Activated CD4-positive, CD25-positive, alpha-beta regulatory T cell treated with anti-CD3 and anti-CD28 coated beads, Interleukin-2, amount 50 U/mL, for 24 hours (primary cell): ENCODE measurements around the gene TBC1D24.

Experiments
- ATAC-seq, 2 donors: fragments of 150-1000 bp; cut with Tn5 transposase; one replicate each; pipeline ENCODE4 v1.10.0; 2021; ENCODE audit warnings: mild to moderate bottlenecking in 1 of 2, moderate library complexity in 1 of 2

TBC1D24 gene

DNA sequence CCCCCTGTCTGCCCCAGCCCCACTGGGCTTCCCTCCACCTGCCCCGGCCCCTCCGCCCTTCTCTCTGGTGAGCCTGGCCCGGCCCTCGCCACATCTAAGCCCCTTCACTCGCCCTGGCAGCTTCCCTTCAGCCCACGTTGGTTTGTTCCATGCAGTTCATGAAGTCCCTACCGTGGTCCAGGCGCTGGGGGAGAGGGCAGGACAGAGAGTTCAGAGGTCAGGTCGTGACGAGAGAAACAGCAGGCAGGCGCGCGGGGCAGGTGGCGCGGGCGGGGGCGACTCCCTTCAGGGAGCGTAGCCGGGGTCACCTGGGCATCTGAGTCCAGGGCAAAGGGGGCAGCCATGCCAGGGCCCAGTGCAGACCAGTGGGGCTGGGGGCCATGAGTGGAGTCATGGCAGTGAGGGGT lies 23.9 kb upstream of the TBC1D24 start:
- ATAC-seq, result no peak

DNA sequence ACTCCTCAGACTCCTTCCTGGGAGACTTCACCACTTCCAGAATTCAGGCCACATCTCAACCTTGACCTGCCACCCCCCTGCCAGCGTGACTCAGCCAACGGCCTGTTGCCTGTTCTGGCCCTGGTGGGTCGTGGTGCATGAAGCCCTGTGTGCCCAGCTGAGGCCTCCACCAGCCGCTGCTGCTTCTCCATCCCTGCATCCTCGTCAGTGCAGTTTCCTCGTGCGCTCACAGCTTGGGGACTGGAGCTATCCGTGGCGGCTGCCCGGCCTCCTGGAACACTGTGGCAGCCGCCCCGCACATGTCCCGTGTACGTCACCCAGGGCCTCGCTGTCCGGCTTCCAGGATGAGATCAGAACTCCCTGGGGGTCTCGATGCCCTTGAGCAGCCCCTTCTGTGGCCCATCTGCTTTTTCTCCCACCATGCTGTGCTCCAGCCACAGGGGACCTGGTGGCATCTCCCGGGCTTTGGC lies 23.0 kb upstream of the TBC1D24 start:
- no peak for ATAC-seq

DNA sequence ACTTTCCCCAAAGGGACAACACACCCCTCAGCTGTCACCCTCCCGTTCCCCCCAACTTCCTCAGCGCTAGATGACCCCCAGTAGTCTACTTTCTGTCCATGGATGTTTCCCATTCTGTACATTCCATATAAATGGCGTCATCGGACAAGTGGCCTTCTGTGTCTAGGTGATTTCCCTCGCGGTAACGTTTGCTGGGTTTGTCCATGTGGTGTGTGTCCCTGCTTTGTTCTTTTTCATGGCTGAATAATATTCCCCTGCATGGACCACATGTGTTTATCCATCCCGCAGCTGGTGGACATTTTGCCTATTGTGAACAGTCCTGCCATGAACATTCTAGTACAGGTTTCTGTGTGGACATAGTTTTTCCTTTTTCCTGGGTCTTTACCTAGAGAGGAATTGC lies 22.3 kb upstream of the TBC1D24 start:
- ATAC-seq, result no peak

DNA sequence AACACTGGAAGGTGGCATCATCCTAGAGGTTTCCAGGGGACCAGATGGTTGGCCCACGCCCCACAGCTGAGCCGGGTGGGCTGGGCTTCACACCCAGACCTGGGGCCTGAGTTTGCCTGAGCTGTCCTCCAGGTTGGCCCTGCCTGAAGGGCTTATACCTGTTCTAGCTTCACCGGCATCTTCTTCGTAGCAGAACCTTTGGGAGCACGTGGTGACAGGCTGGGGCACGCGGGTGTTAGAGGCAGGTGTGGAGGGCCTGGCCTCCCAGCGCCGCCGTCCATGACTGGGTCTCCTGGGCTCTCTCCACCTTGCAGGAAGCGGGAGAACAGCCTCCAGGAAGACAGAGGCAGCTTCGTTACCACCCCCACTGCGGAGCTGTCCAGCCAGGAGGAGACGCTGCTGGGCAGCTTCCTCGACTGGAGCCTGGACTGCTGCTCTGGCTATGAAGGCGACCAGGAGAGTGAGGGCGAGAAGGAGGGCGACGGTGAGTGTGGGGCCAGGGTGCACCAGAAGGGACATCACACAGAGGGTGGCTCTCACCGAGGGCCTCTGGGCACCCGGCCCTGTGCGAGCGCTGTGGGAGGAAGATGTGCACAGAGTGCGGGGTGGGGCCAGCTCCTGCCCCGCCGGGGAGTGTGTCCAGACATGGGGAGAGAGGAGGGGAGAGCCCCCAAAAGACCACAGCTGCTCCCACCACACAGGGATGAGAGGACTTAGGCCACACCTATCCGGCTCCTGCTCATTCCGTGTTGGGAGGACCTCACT lies 19.7 kb upstream of the TBC1D24 start:
- ATAC-seq, result no peak

DNA sequence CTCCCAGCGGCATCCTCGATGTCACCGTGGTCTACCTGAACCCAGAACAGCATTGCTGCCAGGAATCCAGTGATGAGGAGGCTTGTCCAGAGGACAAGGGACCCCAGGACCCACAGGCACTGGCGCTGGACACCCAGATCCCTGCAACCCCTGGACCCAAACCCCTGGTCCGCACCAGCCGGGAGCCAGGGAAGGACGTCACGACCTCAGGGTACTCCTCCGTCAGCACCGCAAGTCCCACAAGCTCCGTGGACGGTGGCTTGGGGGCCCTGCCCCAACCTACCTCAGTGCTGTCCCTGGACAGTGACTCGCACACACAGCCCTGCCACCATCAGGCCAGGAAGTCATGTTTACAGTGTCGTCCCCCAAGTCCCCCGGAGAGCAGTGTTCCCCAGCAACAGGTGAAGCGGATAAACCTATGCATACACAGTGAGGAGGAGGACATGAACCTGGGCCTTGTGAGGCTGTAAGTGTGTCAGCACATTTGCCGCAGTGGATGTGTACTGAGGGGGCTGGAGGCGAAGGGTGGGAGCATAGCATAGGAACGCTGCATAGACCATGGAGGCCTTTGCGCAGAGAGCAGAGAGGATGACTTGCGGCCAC lies 18.3 kb upstream of the TBC1D24 start:
- ATAC-seq, result no peak

DNA sequence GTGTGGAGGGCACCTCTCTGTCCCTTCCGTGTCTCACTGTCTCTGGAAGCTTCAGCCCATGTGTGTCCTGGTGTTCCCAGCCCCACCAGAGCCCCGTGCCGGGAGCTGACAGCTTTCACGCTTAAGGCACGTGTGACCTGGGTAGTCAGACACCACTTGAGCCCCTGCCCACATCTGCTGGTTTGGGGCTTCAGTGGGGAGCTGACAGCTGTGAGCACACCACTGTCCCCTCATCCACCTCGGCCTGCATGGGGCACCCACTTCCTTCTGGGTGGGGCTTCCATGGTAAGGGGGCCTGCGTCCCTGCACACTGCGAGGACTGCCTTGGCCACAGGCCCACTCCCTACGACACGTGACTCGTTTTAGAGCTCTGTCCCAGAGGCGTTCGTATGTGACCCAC lies 17.7 kb upstream of the TBC1D24 start:
- no peak for ATAC-seq

DNA sequence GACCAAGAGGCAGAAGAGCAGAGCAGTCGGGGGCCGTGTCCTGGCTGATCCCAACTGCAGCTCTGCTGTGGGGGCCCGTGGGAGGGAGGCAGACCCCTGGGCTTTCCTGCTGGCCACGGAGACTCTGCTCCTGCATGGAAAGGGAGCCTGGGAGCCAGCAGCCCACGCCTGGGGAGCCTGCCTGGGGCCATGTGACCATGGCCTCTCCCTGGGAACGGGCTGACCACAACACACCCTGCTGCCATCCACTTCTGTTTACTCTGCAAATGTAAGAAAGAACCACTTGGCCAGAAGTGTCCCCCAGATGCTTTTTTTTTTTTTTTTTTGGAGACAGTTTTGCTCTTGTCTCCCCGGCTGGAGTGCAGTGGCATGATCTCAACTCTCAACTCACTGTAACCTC lies 17.0 kb upstream of the TBC1D24 start:
- ATAC-seq, result no peak

DNA sequence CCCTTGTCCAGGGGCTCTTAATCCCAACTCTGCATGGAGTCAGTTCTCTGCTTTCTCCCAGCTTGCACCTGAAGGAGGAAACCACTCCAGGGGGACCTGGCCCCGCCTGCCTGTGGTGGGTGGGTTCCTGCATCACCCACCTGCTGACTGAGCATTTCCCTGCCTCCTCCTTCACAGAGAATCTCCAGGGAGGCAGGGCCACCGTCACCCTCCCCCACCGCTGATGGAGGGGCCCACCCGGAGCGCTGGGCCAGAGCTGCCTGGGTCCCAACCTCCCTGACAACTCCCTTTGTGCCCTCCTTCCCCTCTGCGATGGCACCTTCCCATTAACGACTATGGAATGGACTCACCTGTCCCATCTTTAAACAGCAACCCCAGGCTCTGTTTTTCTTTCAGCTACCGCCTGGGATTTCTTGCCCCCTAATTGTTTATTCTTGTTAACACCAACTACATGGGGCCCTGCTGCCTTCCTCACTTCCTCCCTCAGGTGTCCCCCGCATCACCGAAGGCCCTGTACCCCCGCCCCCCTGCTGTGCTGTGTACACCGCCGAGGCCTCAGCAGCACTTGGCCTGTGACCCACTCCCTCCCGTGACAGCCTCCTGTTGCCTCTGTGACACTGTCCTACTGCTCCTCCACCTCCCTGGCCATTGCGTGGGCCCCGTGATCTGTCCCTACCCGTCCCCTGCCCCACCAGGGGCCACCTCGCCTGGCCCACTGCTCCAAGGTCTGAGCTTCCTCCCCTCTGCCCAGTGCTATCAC lies 15.9 kb upstream of the TBC1D24 start:
- no peak for ATAC-seq

DNA sequence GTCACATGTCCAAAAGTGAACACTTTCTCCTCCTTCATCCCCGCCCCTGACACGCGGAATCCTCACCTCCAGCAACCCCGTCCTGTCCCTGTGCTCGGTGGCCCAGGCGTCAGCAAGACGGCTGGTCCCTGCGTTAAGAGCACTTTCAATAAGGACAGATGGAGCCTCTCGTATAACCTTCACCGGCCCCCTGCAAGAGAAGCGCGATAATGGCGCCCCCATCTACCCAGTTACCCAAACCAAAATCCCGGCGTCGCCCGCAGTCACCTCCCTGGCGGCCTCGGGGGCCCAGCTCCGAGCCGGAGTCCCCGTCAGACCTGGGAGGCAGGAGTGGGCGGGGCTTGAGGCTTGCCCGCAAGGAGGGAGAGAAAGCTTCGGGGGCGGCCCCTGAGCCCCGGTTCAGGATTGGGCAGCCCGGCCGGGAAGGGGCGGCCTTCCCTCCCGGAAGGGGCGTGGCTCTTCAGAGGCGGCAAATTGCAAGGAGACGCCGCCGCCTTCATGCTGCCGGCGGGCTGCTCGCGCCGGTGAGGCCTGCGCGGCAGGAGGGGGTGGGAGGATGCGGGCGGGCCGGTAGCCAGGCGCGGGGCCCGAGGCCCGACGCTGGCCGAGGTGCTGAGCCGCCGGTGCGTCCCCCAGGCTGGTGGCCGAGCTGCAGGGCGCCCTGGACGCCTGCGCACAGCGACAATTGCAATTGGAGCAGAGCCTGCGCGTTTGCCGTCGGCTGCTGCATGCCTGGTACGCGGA lies 15.1 kb upstream of the TBC1D24 start, which contains the start of gene TEDC2:
Gene TEDC2, plus strand, starts transcription at position 463 of the 744 bp plus-strand sequence. Its CDS starts 36 bp downstream, at position 499.
- ATAC-seq, result peak; percentile 95 to 98

DNA sequence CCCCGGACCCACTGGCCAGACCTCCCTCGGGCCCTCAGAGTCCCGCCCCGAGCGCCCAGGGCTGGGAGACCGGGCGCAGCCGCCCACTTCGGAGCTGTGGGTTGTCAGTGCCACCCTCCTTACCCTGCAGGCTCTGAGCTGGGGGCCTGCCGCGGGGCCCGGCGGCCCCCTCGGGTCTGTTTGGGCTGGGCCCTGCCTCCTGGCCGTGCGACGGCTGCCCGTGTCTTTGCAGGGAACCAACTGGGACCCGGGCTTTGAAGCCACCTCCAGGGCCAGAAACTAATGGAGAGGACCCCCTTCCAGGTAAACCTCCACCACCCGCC lies 14.6 kb upstream of the TBC1D24 start:
- no peak for ATAC-seq

DNA sequence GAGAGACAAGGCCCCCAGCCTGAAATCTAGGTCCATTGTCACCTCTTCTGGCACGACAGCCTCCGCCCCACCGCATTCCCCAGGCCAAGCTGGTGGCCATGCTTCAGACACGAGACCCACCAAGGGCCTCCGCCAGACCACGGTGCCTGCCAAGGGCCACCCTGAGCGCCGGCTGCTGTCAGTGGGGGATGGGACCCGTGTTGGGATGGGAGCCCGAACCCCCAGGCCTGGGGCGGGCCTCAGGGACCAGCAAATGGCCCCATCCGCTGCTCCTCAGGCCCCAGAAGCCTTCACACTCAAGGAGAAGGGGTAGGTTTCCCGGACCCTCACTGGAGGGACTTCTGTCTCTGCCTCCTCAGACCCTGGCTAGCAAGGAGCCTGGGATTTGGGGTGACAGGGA lies 14.0 kb upstream of the TBC1D24 start:
- no peak for ATAC-seq

DNA sequence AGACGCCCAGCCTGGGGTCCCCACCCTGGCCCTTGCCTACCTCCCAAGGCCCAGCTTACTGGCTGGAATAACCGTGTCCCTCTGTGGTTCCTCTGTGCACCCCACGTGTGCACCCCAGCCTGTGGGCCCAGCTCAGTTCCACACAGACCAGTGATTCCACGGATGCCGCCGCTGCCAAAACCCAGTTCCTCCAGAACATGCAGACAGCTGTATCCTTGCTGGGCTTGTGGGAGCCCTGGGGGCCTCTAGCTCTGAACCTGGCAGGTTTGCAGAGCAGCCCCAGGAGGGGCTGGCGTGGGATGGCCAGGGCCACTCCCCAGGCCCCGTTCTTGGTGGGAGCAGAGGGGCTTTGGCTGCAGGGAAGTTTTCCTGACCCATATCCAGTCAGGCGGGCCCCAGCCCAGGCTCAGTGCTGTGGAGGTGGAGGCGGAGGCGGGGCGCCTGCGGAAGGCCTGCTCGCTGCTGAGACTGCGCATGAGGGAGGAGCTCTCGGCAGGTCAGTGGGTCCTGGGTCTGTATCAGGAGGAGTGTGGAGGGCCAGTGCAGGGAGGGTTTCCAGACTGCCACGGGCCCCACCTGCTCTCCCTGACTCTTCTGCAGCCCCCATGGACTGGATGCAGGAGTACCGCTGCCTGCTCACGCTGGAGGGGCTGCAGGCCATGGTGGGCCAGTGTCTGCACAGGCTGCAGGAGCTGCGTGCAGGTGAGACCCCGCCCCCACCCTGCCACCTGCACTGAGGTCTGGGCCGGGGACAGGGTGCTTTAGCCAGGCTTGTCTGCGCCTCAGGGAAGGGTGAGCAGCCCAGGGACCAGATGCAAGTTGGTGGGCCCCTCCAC lies 12.7 kb upstream of the TBC1D24 start:
- ATAC-seq, result no peak

DNA sequence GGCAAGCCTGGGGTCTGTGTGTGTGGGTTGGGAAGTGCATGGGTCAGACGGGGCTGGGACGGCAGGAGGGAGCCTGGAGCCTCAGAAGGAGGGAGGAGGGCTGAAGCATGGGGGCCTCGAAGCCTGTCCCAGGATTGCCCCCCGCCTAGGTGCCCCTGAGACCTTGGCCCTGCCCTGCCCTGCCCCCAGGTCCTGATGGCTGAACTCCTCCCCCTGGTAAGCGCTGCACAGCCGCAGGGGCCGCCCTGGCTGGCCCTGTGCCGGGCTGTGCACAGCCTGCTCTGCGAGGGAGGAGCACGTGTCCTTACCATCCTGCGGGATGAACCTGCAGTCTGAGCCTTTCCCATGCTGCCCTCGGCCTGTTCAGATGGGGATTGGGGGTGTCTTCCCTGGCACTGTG lies 10.6 kb upstream of the TBC1D24 start:
- ATAC-seq, result no peak

DNA sequence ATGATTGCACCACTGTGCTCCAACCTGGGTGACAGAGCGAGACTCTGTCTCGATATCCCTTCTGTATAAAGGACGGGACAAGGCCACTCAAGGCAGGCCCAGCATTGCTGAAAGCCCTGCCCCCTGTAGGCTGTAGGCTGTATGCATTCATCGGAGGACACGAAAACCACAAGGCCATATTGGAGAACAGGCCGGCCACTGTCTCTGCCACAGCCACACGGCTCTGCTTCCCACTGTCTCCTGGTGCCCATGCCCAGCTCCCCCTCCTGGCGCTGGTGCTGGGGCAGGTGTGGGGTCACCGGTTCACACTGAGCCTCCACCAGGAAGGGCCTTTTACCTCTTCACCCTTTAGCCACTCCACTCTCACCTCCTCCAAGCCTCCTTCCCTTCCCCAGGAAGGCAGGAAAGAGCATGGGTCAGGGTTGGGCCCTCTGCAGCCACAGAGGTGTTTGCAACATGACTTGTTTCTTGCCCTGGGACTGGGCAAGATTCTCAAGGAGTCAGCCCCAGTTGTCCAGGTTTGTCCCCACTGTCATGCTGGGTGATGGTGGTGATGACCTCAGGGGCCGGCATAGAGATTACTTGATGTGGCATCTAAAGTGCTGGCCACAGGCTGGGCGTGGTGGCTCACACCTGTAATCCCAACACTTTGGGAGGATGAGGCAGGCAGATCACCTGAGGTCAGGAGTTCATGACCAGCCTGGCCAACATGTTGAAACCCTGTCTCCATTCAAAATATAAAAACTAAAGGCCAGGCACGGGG lies 9.1 kb upstream of the TBC1D24 start:
- ATAC-seq, result no peak

DNA sequence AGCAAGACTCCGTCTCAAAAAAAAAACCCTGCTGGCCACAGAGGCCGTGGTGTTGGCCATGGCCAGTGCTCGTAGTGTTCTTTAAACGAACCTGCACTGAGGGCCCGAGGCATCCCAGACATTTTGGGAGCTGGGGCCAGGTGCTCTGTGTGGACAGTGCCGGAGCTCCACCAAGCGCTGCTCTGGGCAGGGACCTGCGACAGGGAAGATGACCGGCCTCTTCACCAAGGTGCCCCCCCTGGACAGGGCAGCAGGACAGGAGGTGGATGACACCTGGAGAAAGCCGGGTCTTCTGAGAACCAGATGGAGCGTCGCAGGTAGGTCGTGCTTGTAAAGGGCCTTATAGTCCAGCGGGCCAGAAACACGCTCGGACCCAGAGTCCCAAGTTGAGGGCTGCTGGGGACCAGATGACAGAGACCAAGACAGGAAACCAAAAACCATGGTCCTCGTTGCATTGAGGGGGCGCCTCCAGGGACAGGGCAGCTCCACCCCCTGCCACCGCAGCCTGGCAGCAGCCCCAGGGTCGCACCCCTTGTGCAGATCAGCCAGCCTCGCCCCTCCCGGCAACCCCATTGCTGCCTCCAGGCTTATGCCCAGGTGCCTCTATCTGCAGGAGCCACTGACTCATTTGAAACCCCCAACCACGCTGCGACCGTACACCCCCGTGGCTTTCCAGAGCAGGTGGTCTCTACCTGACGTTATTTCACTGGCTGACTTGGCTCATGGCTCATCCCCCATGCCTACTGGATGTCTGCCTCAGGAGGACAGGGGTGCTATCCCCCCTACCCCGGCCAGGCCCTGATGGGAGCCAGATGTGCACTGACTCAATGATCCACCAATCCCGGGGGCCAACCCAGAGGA lies 8.0 kb upstream of the TBC1D24 start:
- ATAC-seq, result no peak

DNA sequence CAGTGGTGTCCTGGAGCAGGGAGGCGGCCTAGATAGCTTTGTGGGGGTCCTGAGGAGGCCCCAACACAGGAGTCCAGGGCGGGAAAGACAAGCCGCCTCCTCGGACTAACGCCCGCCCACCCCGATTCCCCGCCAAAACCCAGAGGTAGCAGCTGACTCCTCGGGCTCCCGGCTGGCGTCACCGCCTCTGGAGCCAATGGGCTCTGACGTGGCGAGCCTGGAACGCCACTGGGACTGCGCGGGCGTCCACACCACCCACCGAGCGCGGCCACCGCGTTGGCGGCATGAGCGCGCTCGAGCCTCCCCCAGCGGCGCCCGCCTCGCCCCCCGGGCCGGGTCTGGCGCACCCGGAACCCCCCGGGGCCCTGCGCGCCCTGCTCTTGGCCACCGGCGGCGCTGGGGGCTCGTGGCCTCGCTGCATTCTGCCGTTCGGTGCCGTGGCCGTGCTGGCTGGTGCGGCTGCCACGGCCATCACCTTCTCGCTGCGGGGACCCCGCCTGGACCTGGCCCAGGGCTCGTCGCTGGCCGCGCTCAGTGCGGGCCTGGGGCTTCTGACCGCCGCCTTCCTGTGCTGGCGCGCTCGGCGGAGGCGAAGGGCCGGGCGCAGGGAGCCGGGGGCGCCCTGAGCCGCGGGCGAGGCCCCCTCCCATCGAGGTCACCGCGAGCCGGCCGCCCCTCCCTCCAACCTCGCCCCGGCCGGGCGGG lies 7.2 kb upstream of the TBC1D24 start:
- ATAC-seq, result peak in 1 of 2 donors; percentile 26

DNA sequence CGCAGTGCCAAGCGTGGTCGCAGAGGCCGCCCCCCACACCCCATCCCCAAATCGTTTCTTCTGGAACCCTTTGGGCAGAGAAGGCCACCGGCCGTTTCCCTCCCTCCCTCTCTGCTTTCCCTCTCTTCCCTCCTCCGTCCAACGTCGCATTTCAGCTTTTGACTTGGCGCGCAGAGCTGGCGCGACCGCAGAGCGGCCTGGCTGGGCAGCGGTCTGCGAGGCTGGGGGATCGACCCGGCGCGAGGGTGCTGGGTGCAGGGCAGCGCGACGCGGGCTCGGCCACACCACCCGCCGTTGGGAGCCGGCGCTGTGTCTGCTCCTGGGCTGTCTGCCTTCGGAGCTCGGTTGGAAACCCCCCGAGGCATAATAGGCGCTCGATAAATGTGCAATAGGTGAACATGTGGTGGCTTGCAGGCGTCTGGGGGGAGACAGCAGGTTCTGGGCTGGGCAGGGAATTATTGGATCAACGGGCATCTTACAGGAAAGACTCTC lies 6.6 kb upstream of the TBC1D24 start:
- peak; percentile 18 to 31 for ATAC-seq

DNA sequence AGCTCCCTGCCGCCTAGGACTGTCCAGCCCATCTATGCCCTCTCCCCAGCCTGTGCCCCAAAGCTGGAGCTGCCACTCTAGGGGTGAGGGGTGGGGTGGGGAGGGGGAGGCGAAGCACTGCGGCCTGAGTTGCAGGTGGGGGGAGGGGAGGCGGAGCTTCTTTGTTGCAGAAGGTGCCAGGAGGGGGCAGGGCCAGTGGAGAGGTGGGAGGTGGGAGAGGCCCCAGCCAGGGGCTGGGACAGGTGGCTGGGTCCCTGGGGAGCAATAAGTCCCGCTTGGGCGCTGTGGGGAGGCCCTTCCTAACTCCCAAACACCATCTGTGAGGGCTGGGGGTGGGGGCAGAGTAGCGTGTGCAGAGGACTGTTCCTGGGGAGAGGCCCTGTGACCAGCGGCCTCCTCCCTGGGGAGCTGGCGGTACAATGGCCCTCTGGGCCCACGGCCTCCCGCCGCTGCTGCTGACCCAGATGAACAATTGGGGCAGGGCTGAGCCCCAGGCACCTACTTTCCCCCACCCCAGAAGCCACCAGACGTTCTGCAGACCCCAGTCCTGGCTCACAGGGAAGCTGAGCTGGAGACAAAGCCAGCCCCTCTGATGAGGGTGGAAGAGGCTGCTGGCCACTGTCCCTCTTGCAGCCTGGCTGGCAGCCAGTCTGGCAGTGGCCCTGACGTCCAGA lies 6.1 kb upstream of the TBC1D24 start:
- no peak for ATAC-seq
